Right cardiac atrium (tissue), 5 donors: Measurements from ENCODE around the gene CD3G. TPM values are rescaled to one million over a fixed set of nuclear protein-coding genes. Genes with fewer than 3 reads are reported as not detected.
"Not testable (repeated sequence)": the region's sequence is repeated elsewhere in the genome, so short reads cannot be mapped to it uniquely, and the experiment has no call there.

Experiments
- ATAC-seq, 2 donors: fragments of 200-7000 bp; cut with Tn5 transposase; one replicate each; pipeline versions ENCODE4 v1.8.0 to v1.9.1; 2020; ENCODE audit warnings: moderate library complexity in 2 of 2, mild to moderate bottlenecking in 1 of 2
- DNase-seq, 3 donors: peaks; one replicate each; pipeline ENCODE4 v3.0.0-alpha.2; 2020
- H3K27ac ChIP-seq: one replicate; pipeline ENCODE4 v1.5.1; 2013; ENCODE audit warnings: mild to moderate bottlenecking, low read length, control low read depth, moderate library complexity
- H3K27me3 ChIP-seq: one replicate; pipeline ENCODE4 v1.6.1; 2013; ENCODE audit not compliant: control insufficient read depth, insufficient read depth
- H3K4me1 ChIP-seq: one replicate; pipeline ENCODE4 v1.6.1; 2013; ENCODE audit warnings: low read length; ENCODE audit not compliant: control insufficient read depth, insufficient read depth
- H3K4me3 ChIP-seq: one replicate; pipeline ENCODE4 v1.5.1; 2013; ENCODE audit warnings: low read length, control low read depth
- H3K9me3 ChIP-seq: one replicate; pipeline ENCODE4 v1.6.1; 2013; ENCODE audit warnings: low read length; ENCODE audit not compliant: control insufficient read depth
- WGBS: extraction: QIAGEN DNeasy Blood & Tissue Kit; methylation state at CpG from one replicate; pipeline ENCODE4 v1.1.7; 2013; 5-methylcytosine and 5-hydroxymethylcytosine counted together
- intact Hi-C, 4 donors: fragments of 100-400 bp; cut with DNase I; formaldehyde crosslinking; loops; one replicate each; pipeline versions ENCODE4 v1.11.0 to v1.14.0; 2022 to 2023
- long read RNA-seq, 4 donors: library from polyadenylated mRNA; unstranded; transcript quantifications; one replicate each; pipeline ENCODE4 v2.0.0, GENCODE V29; 2020 to 2021
- polyA plus RNA-seq: library from polyadenylated mRNA; stranded (reverse); fragments of 200-250 nt; gene quantifications from one replicate; pipeline ENCODE4 v1.2.3, GENCODE V29; 2013
- total RNA-seq, 4 donors: library from RNA; stranded (reverse); fragmentation: NEBNext Ultra II Directional; extraction: Animal tissue kit (Norgen Biotek cat#: 25700); gene quantifications; one replicate each; pipeline ENCODE4 v1.2.1, GENCODE V29; 2021
- donor health status: healthy with polysubstance abuse.
- donor health status: DM: no; HTN: yes; CAD: no.
- donor health status: DM: no; HTN: no; CAD: no.
- donor health status: DM: no; HTN: yes; CAD: no; lungs with severe emphysema.
- donor health status: DM: yes; HTN: yes; CAD: no.

Gene CD3G
- 1 to 10 TPM in 1 of 4 donors, under 1 TPM in 3; 0.17 to 1.2 (median 0.49) TPM for total RNA-seq
- 0.02 TPM for polyA plus RNA-seq
- long read RNA-seq, donor 1, partial matches to known transcripts: 0 of 1 reads
- long read RNA-seq, donor 1, other reads (novel, unspliced or antisense): 0 of 1 reads
- long read RNA-seq, donor 2: 0 reads
- long read RNA-seq, donor 3: 0 reads
- long read RNA-seq, donor 4: 0 reads

- 71% methylated on average over 6 of the region's 6 CpGs for WGBS
- H3K4me3 ChIP-seq: no peak within 1 kb of the TSS
Measured at GRCh38 chr11:118343981-118344515, at the start of gene CD3G. Gene CD3G, plus strand, starts transcription at chr11:118344344. Its CDS starts 80 bp downstream, at chr11:118344424.

GRCh38 chr11:118295199-118295598 lies 48.9 kb upstream of the CD3G start:
- no peak overlapping the region for H3K4me3 ChIP-seq
- no peaks in the 10 kb centered on the region for H3K4me1 ChIP-seq
- 65% methylated on average over 5 of the region's 5 CpGs for WGBS
- no peak overlapping the region for H3K27ac ChIP-seq
- H3K9me3 ChIP-seq: no peaks in the 10 kb centered on the region
- intact Hi-C loops: loop anchor here in 1 of 4 donors (10.0 kb wide), 1 partner anchor 150 kb away; no protein-coding TSS in a partner anchor
- ATAC-seq (no peak), DNase-seq (no peak)
- no peaks in the 10 kb centered on the region for H3K27me3 ChIP-seq

More at GRCh38 chr11:118343981-118344515, at the start of gene CD3G:
- Histone ChIP-seq H3K27ac (no peak within 1 kb of the TSS), H3K9me3 (no peaks in the 10 kb centered on the region), H3K4me1 (no peaks in the 10 kb centered on the region), H3K27me3 (peaks cover 4% of the 10 kb centered on the region)
- peak in 1 of 2 donors; percentile 33 for ATAC-seq
- intact Hi-C loops: no loop called here
- DNase-seq: peak in 1 of 3 donors; percentile 59

- no peaks in the 10 kb centered on the region for H3K27me3 ChIP-seq
- no peak overlapping the region for H3K4me3 ChIP-seq
- DNase-seq (no peak), ATAC-seq (no peak)
- no peaks in the 10 kb centered on the region for H3K4me1 ChIP-seq
- H3K27ac ChIP-seq: no peak overlapping the region
- intact Hi-C loops: loop anchor here in 1 of 4 donors (10.0 kb wide), 1 partner anchor 151 kb away; no protein-coding TSS in a partner anchor
- WGBS: 57% methylated on average over 3 of the region's 3 CpGs
- no peaks in the 10 kb centered on the region for H3K9me3 ChIP-seq
Measured at GRCh38 chr11:118295815-118296454, 48.2 kb upstream of the CD3G start.

- Histone ChIP-seq H3K4me3 (no peak overlapping the region), H3K27me3 (no peaks in the 10 kb centered on the region), H3K9me3 (no peaks in the 10 kb centered on the region), H3K4me1 (no peaks in the 10 kb centered on the region), H3K27ac (no peak overlapping the region)
- 57% methylated on average over 8 of the region's 8 CpGs for whole genome bisulfite sequencing
- intact Hi-C loops: no loop called here
- no peak for ATAC-seq
- no peak for DNase-seq
Measured at GRCh38 chr11:118301600-118302195, 42.4 kb upstream of the CD3G start.

GRCh38 chr11:118304227-118304567 lies 39.9 kb upstream of the CD3G start:
- DNase-seq: no peak
- no peaks in the 10 kb centered on the region for H3K27me3 ChIP-seq
- 83% methylated on average over 1 of the region's 1 CpG for WGBS
- H3K9me3 ChIP-seq: no peaks in the 10 kb centered on the region
- no peak overlapping the region for H3K27ac ChIP-seq
- no peak overlapping the region for H3K4me3 ChIP-seq
- H3K4me1 ChIP-seq: no peaks in the 10 kb centered on the region
- ATAC-seq: no peak
- intact Hi-C loops: no loop called here

- 75% methylated on average over 8 of the region's 8 CpGs for WGBS
- DNase-seq (no peak), ATAC-seq (no peak)
- intact Hi-C loops: no loop called here
- Histone ChIP-seq H3K27me3 (no peaks in the 10 kb centered on the region), H3K4me3 (no peak within 1 kb of the TSS), H3K9me3 (no peaks in the 10 kb centered on the region), H3K27ac (no peak within 1 kb of the TSS), H3K4me1 (no peaks in the 10 kb centered on the region)
Measured at GRCh38 chr11:118304568-118305248, 39.4 kb upstream of the CD3G start, which contains the start of gene CD3E. Gene CD3E, plus strand, starts transcription at chr11:118304730. Its CDS starts 223 bp downstream, at chr11:118304953.

GRCh38 chr11:118305726-118306125 lies 38.4 kb upstream of the CD3G start:
- DNase-seq: no peak
- ATAC-seq: no peak
- Histone ChIP-seq H3K4me3 (no peak overlapping the region), H3K27me3 (no peaks in the 10 kb centered on the region), H3K27ac (no peak overlapping the region), H3K9me3 (no peaks in the 10 kb centered on the region), H3K4me1 (no peaks in the 10 kb centered on the region)
- intact Hi-C loops: no loop called here
- WGBS: 71% methylated on average over 8 of the region's 8 CpGs

- no peaks in the 10 kb centered on the region for H3K27me3 ChIP-seq
- WGBS: 86% methylated on average over 2 of the region's 2 CpGs
- H3K4me3 ChIP-seq: no peak overlapping the region
- no peaks in the 10 kb centered on the region for H3K4me1 ChIP-seq
- H3K27ac ChIP-seq: no peak overlapping the region
- no peak for DNase-seq
- ATAC-seq: no peak
- intact Hi-C loops: no loop called here
- H3K9me3 ChIP-seq: no peaks in the 10 kb centered on the region
Measured at GRCh38 chr11:118306556-118306955, 37.6 kb upstream of the CD3G start.

- H3K4me3 ChIP-seq, H3K9me3 ChIP-seq, ATAC-seq, H3K27ac ChIP-seq, H3K4me1 ChIP-seq, H3K27me3 ChIP-seq, DNase-seq, intact Hi-C loops: not testable (repeated sequence)
- 86% methylated on average over 5 of the region's 5 CpGs for WGBS
Measured at GRCh38 chr11:118308995-118309528, 35.1 kb upstream of the CD3G start.

- no peaks in the 10 kb centered on the region for H3K9me3 ChIP-seq
- H3K4me3 ChIP-seq: no peak overlapping the region
- peaks cover 7% of the 10 kb centered on the region for H3K27me3 ChIP-seq
- H3K27ac ChIP-seq: no peak overlapping the region
- no peak for ATAC-seq
- no peak for DNase-seq
- WGBS: 89% methylated on average over 3 of the region's 3 CpGs
- intact Hi-C loops: no loop called here
- H3K4me1 ChIP-seq: no peaks in the 10 kb centered on the region
Measured at GRCh38 chr11:118310271-118310670, 33.9 kb upstream of the CD3G start.
